Nephron progenitor cell (in vitro differentiated cells): ENCODE data around the gene INPP5A.

Experiments used
- DNase-seq: peaks from one replicate; pipeline ENCODE4 v3.0.0; 2021
- H3K27ac Mint-ChIP-seq: 2 replicates; pipeline ENCODE4 v1.8.0; 2021; ENCODE audit warnings: mild to moderate bottlenecking, moderate library complexity, mixed read lengths
- H3K27me3 Mint-ChIP-seq: 2 replicates; pipeline ENCODE4 v1.8.0; 2021; ENCODE audit warnings: mild to moderate bottlenecking, low read depth, mixed read lengths; ENCODE audit not compliant: poor library complexity
- H3K36me3 Mint-ChIP-seq: 2 replicates; pipeline ENCODE4 v1.8.0; 2021; ENCODE audit warnings: low read depth, mixed read lengths
- H3K4me1 Mint-ChIP-seq: 2 replicates; pipeline ENCODE4 v1.8.0; 2021; ENCODE audit warnings: mixed read lengths
- H3K4me3 Mint-ChIP-seq: 2 replicates; pipeline ENCODE4 v1.8.0; 2021; ENCODE audit warnings: mild to moderate bottlenecking, moderate library complexity, mixed read lengths
- H3K9me3 Mint-ChIP-seq: 2 replicates; pipeline ENCODE4 v1.8.0; 2021; ENCODE audit warnings: mild to moderate bottlenecking, moderate library complexity, mixed read lengths
- TF ChIP-seq, protein P1 (sequence below): fragments of 200-600 bp; sonication (generic); IDR thresholded peaks from 2 replicates; pipeline ENCODE4 v1.5.0; 2021; ENCODE audit warnings: antibody characterized with exemption

INPP5A gene

DNA sequence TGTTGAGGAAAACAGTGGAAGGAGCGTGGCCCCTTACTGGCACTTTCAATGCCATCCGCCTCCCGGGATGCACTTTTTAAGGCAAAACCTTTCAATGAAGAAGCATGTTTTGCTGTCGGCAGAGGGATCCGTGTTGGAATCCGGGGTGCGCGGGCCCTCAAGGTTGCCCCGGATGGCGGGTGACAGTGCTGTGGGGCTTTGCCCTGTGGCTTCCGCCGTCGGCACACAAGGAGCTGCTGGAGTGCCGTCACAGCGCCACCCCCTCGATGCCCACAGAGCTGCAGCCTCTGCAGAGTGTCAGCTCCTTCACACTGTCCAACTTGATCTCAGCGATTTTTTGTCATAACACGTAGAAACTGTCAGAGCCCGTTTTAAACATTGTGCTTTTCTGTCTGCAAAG lies 189.4 kb downstream of the INPP5A start:
- Mint-ChIP-seq H3K36me3 (peaks cover 28% of the 10 kb centered on the region), H3K27ac (no peak overlapping the region), H3K4me1 (peaks cover 30% of the 10 kb centered on the region), H3K27me3 (peaks cover 17% of the 10 kb centered on the region), H3K9me3 (no peaks in the 10 kb centered on the region), H3K4me3 (no peak overlapping the region)
- TF ChIP-seq, protein P1, sequence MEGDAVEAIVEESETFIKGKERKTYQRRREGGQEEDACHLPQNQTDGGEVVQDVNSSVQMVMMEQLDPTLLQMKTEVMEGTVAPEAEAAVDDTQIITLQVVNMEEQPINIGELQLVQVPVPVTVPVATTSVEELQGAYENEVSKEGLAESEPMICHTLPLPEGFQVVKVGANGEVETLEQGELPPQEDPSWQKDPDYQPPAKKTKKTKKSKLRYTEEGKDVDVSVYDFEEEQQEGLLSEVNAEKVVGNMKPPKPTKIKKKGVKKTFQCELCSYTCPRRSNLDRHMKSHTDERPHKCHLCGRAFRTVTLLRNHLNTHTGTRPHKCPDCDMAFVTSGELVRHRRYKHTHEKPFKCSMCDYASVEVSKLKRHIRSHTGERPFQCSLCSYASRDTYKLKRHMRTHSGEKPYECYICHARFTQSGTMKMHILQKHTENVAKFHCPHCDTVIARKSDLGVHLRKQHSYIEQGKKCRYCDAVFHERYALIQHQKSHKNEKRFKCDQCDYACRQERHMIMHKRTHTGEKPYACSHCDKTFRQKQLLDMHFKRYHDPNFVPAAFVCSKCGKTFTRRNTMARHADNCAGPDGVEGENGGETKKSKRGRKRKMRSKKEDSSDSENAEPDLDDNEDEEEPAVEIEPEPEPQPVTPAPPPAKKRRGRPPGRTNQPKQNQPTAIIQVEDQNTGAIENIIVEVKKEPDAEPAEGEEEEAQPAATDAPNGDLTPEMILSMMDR = no peak
- no peak for DNase-seq

DNA sequence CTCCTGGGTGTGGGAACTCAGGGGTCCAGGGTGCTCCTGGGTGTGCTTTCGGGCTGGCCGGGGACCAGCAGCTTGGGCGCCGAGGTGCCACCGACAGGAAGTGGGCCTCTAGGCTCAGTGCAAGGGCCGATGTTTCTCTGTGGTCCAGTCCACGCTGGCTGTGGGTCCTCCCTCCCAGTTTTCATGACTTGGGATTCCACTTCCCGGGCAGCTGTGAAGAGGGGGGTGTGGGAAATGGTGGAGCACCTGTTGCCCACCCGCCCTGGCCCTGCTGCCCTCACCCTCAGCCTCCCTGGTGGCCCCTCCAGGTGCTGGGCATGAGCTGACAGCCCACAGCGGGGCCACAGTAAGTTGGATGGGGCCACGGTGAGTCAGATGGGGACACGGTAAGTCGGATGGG lies 189.8 kb downstream of the INPP5A start:
- TF ChIP-seq, protein P1 = no peak
- no peak for DNase-seq
- Mint-ChIP-seq H3K9me3 (no peaks in the 10 kb centered on the region), H3K36me3 (peaks cover 28% of the 10 kb centered on the region), H3K4me1 (peaks cover 26% of the 10 kb centered on the region), H3K27ac (no peak overlapping the region), H3K4me3 (no peak overlapping the region), H3K27me3 (peaks cover 19% of the 10 kb centered on the region)

DNA sequence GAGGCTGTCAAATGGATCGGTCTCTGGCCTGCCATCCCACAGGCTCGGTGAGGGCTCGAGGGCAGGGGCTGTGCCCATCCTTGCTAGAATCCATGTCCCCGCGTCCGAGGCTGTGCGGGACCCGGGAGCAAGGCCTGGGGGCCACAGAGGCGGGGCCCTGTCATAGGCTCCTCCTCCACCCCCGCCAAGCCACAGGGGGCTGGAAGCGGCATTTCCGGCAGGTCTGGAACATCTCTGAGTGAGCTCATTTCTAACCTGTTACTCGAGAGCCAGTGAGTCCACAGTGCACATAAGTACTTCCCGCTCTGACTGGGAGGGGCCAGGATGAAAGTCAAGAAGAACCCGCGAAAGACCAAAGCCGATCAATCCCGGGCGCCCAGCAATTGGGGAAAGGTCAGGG lies 190.7 kb downstream of the INPP5A start:
- H3K36me3 Mint-ChIP-seq = peaks cover 28% of the 10 kb centered on the region
- H3K27ac Mint-ChIP-seq = no peak overlapping the region
- no peak for DNase-seq
- peaks cover 19% of the 10 kb centered on the region for H3K27me3 Mint-ChIP-seq
- no peaks in the 10 kb centered on the region for H3K9me3 Mint-ChIP-seq
- no peak overlapping the region for H3K4me3 Mint-ChIP-seq
- peaks cover 17% of the 10 kb centered on the region for H3K4me1 Mint-ChIP-seq
- TF ChIP-seq, protein P1 = no peak

DNA sequence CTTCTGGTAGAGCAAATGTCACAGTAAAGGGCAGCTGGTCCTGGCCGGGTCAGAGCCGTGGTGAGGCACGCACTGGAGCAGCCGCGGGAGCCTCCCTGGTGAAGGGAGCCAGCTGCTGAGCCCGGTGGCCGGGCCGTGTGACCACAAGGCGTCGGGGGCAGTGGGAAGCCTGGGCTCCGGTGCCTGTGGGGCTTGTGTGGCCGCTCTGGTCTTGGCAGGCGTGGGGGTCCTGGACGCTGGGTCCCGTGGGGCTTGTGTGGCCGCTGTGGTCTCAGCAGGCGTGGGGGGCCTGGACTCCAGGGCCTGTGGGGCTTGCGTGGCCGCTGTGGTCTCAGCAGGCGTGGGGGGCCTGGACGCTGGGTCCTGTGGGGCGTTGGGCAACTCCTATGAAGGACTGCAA lies 191.2 kb downstream of the INPP5A start:
- TF ChIP-seq, protein P1 = no peak
- Mint-ChIP-seq H3K4me1 (peaks cover 16% of the 10 kb centered on the region), H3K27ac (no peak overlapping the region), H3K27me3 (peaks cover 19% of the 10 kb centered on the region), H3K36me3 (peaks cover 28% of the 10 kb centered on the region), H3K4me3 (no peak overlapping the region), H3K9me3 (no peaks in the 10 kb centered on the region)
- DNase-seq = no peak

DNA sequence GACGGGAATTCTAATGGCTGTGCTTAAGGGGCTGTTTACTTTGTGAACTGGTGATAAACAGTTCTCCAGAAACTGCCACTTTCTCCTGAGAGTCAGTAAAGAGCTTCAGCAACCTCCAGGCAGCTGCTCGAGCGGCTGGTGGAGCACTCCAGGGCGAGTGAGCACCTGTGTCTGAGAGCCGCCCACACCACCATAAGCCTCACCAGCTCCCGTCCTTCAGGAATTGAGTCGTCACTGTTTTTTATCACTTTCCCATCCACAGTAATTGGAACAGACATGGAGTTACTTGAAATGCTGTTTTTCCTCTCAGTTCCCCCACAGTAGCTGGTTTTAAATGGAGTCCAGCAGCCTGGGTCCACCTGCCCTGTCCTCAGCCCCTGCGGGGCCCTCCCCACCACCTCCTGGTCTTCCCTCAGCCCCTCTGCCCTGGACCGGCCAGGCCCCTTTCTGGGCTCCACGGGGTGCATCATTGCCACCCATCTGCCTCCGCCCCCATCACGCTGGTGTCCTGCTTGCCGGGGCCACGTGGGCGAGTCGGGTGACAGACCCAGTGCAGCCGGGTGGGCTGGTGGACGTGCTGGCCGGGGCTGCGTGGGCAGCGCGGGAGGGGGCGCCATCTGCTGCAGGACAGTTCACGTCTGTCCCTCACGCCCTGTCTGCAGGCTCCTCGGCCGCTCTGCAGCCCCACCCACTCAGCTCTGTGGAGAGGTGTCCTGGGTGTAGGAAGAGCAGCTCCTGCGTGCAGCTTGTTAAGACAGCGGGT lies 192.4 kb downstream of the INPP5A start:
- peaks cover 18% of the 10 kb centered on the region for H3K27me3 Mint-ChIP-seq
- peaks cover 10% of the 10 kb centered on the region for H3K4me1 Mint-ChIP-seq
- H3K27ac Mint-ChIP-seq = no peak overlapping the region
- TF ChIP-seq, protein P1 = no peak
- no peaks in the 10 kb centered on the region for H3K9me3 Mint-ChIP-seq
- no peak for DNase-seq
- peaks cover 18% of the 10 kb centered on the region for H3K36me3 Mint-ChIP-seq
- no peak overlapping the region for H3K4me3 Mint-ChIP-seq

DNA sequence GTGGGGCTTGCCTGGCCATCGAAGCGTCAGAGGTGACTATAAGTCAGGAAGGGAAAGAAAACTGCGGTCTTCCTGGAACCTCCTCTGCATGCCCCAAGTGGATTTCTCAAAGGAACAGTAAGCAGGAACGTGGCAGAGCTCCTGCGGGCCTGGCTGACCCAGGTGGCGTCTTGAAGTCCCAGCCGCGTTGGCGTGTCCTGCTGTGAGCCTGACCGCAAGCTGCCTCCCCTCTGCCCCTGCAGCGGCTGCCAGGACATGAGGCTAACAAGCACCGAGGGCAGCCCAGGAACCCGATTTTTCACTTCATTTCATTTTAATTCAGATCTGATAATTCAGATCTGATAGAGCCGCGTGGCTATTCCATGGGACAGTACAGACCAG lies 193.0 kb downstream of the INPP5A start:
- DNase-seq = no peak
- Mint-ChIP-seq H3K4me3 (no peak overlapping the region), H3K36me3 (peaks cover 16% of the 10 kb centered on the region), H3K4me1 (peaks cover 10% of the 10 kb centered on the region), H3K27ac (no peak overlapping the region), H3K27me3 (peaks cover 20% of the 10 kb centered on the region), H3K9me3 (no peaks in the 10 kb centered on the region)
- TF ChIP-seq, protein P1 = no peak
